Motor neuron (in vitro differentiated cells): ENCODE data around the gene GMPS. TPM values are rescaled to one million over a fixed set of nuclear protein-coding genes. Genes with fewer than 3 reads are reported as not detected.
"Not testable (repeated sequence)": the region's sequence is repeated elsewhere in the genome, so short reads cannot be mapped to it uniquely, and the experiment has no call there.

Source experiments
- ATAC-seq, 8 experiments: fragments of 200-7000 bp; cut with Tn5 transposase; replicated peaks in 6 of 8; 2 replicates each; pipeline ENCODE4 v1.8.0; 2021; ENCODE audit warnings: mild to moderate bottlenecking in 8 of 8, moderate library complexity in 8 of 8
- H3K27ac ChIP-seq, 2 donors: fragments of 250-450 bp; sonication (Bioruptor Pico); 2 replicates each; pipeline ENCODE4 v1.9.0; 2021; ENCODE audit warnings: antibody characterized with exemption in 2 of 2, mild to moderate bottlenecking in 2 of 2, moderate library complexity in 1 of 2
- H3K4me1 ChIP-seq, 2 donors: fragments of 250-450 bp; sonication (Bioruptor Pico); replicated peaks in 1 of 2; 2 replicates each; pipeline ENCODE4 v1.6.1; 2021; ENCODE audit warnings: antibody characterized with exemption in 2 of 2, mild to moderate bottlenecking in 2 of 2, moderate library complexity in 1 of 2
- H3K4me3 ChIP-seq, 5 donors: fragments of 250-450 bp; sonication (Bioruptor Pico); 2 replicates each; pipeline ENCODE4 v1.9.0; 2021; ENCODE audit warnings: antibody characterized with exemption in 5 of 5, mild to moderate bottlenecking in 5 of 5, moderate library complexity in 4 of 5
- WGBS, 10 experiments: fragments of 450-650 bp; shearing (Covaris generic); methylation state at CpG; one replicate each; pipeline ENCODE4 v1.0.0; 2022; 5-methylcytosine and 5-hydroxymethylcytosine counted together
- in situ Hi-C, 9 experiments: fragments of 400-800 bp; cut with MboI; loops; one replicate each; pipeline ENCODE4 v1.15.0; 2021; ENCODE audit warnings: low sequenced_read_pairs in 9 of 9, low pct_unique_long_range_greater_than_20kb in 2 of 9; ENCODE audit not compliant: unreplicated experiment in 9 of 9
- total RNA-seq, 8 experiments: library from RNA; unstranded; fragments of 300-600 nt; gene quantifications; 2 replicates each; pipeline versions ENCODE4 v1.2.3 to v1.2.4, GENCODE V29; 2022

GMPS gene
- total RNA-seq, 8 experiments from 2014 or later, result 33.4 to 105 (median 48.1) TPM

DNA sequence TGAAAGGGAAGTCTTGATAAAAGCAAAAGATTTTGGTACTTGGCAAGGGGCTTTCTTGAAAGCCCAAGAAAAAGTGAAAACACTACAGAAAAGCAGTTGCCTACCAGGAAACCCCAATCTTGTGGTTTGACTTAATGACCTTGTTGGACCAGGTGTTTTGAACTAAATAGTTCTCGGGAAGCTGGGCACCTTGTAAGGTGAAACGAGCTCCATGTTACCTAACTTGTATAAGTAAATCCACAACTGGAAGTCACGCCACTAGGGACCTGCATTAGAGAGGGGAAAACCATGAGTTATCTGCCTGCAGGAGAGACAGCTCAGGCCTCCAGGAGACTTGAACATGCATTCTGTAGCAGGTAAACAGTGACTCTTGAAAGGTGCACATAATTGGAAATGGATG lies 88.2 kb downstream of the GMPS start:
- 59 to 100% (median 92%) methylated on average over 1 to 3 of the region's 3 CpGs; no CpG with 5 or more reads in 1 of the 10 experiments for WGBS, 10 experiments
- in situ Hi-C loops, result no loop called here
- Histone ChIP-seq H3K4me1 (no peaks in the 10 kb centered on the region), H3K27ac (no peak overlapping the region), H3K4me3 (no peak overlapping the region)
- no peak for ATAC-seq

DNA sequence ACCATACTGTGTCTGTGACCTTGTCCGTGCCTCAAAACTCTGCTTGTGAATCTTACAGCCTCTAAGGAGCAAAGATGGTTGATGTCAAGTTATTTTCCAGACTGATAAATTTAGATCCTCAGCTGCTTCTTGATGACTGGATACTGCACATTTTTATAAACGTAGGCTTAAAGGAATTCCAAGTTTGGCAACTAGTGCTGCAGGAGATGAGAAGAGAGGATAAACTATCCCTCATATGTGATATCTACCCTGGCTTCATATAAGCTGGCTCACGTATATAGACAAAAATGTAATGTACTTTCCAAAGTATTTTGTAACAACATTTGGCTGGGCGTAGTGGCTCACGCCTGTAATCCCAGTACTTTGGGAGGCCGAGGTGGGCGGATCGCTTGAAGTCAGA lies 89.6 kb downstream of the GMPS start:
- ATAC-seq, result no peak
- 50 to 100% (median 82%) methylated on average over 1 to 8 of the region's 8 CpGs; no CpG with 5 or more reads in 1 of the 10 experiments for WGBS, 10 experiments
- Histone ChIP-seq H3K27ac (no peak overlapping the region), H3K4me1 (no peaks in the 10 kb centered on the region), H3K4me3 (no peak overlapping the region)
- in situ Hi-C loops, result no loop called here

DNA sequence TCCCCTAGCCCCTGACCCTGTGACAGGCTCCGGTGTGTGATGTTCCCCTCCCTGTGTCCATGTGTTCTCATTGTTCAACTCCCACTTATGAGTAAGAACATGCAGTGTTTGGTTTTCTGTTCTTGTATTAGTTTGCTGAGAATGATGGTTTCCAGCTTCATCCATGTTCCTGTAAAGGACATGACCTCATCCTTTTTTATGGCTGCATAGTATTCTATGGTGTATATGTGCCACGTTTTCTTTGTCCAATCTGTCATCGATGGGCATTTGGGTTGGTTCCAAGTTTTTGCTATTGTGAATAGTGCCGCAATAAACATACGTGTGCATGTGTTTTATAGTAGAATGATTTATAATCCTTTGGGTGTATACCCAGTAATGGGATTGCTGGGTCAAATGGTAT lies 90.6 kb downstream of the GMPS start:
- H3K4me1 ChIP-seq, ATAC-seq, H3K4me3 ChIP-seq, in situ Hi-C loops, H3K27ac ChIP-seq: not testable (repeated sequence)
- WGBS, 10 experiments, result 83 to 100% (median 100%) methylated on average over 1 to 5 of the region's 5 CpGs; no CpG with 5 or more reads in 2 of the 10 experiments

DNA sequence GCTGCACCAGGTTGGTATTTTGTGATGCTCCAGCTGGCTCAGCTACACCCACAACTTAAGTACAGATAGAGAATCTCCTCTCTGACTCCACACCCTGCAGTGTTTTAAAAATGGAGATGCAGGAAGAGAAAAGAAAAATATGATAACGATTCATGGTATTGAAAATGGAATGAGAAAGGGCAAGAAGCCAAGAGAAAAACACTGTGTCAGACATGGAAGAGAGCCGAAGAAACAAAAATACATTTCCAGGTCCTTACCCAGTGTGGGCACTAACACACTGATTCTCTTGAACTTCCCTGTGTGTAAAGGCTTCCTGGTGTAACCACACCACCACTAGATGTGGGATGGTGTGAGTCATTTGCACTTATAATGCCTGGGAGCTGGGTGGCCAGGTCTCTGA lies 93.1 kb downstream of the GMPS start:
- H3K4me1 ChIP-seq, result no peaks in the 10 kb centered on the region
- in situ Hi-C loops, result no loop called here
- ATAC-seq, result peak in 2 of 8 experiments; percentile 63 to 75
- H3K4me3 ChIP-seq, result no peak overlapping the region
- 22 to 94% (median 80%) methylated on average over 1 to 2 of the region's 2 CpGs; no CpG with 5 or more reads in 3 of the 10 experiments for WGBS, 10 experiments
- H3K27ac ChIP-seq, result no peak overlapping the region

DNA sequence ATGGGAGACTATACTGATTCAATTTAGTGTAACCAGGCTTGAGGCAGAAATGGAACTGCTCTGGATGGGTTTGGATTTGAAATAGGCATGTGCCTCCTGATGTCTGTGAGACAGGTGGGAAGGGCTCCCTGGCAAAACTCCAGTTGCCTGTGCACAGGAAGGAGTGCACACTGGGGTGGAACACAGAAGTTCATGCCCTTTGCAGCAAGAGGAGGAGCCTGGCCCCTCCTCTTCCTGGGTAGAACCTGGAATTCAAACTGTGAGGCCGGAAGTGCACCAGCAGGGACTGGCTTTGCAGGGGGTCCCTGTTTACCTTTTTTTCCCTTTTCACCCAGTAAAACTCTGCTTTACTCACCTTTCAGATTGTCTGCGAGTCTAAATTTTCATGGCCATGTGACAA lies 99.9 kb downstream of the GMPS start:
- H3K4me1 ChIP-seq, result no peaks in the 10 kb centered on the region
- in situ Hi-C loops, result no loop called here
- H3K4me3 ChIP-seq, result no peak overlapping the region
- H3K27ac ChIP-seq, result no peak overlapping the region
- ATAC-seq, result peak in 2 of 8 experiments; percentile 29 to 59
- WGBS, 10 experiments, result 71 to 100% (median 100%) methylated on average over 1 to 2 of the region's 2 CpGs; no CpG with 5 or more reads in 6 of the 10 experiments

DNA sequence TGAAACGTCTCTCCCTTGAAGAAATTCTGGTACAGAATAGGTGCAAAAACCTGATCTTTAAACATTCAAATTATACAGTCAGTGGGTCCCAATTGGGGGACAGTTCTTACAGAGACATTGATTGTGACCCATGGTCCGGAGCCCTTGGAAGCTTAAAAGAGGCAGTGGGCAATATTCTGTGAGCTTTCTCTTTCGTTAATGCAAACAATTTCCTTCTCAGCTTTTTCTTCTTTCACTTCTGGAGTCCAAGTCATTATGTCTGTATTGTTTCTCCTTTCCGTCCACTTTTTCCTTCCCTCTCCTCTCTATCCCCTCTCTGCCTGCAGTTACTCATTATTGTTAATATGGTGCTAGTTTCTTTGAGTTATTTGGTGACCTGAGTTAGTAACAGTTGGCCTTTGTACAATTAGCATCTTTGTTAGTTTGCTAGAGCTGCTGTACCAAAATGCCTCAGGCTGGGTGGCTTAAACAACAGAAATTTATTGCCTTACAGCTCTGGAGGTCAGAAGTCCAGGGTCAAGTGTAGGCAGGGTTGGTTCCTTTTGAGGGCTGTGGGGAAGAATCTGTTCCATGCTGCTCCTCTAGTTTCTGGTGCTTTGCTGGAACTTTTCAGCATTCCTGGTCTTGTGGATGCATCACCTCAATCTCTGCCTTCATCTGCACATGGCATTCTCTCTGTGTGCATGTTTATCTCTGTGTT lies 102.6 kb downstream of the GMPS start:
- H3K4me1 ChIP-seq, result no peaks in the 10 kb centered on the region
- ATAC-seq, result no peak
- H3K4me3 ChIP-seq, result no peak overlapping the region
- in situ Hi-C loops, result no loop called here
- WGBS, 10 experiments, result 46 to 92% (median 82%) methylated on average over 2 to 4 of the region's 4 CpGs; no CpG with 5 or more reads in 1 of the 10 experiments
- H3K27ac ChIP-seq, result no peak overlapping the region

DNA sequence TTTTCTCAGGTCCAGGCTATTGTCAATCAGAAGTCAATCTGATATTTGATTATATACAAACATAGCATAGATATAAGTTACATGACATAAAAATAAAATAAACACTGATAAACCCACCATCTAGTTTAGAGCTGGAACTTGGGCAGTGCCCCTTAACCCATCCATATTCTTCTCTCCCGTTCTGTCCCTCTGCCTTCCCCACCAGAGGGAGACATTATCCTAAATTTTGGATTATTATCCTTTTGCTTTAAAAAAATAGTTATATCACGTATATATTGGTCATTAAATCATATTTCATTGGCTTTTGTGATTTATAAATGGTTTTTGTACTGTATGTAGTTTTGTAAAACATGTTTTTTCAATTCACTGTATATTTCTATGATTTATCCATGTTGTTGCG lies 107.9 kb downstream of the GMPS start:
- Histone ChIP-seq H3K27ac (no peak overlapping the region), H3K4me1 (no peaks in the 10 kb centered on the region), H3K4me3 (no peak overlapping the region)
- ATAC-seq, result no peak
- 30 to 100% (median 64%) methylated on average over 1 to 3 of the region's 3 CpGs; no CpG with 5 or more reads in 1 of the 10 experiments for WGBS, 10 experiments
- in situ Hi-C loops, result no loop called here

DNA sequence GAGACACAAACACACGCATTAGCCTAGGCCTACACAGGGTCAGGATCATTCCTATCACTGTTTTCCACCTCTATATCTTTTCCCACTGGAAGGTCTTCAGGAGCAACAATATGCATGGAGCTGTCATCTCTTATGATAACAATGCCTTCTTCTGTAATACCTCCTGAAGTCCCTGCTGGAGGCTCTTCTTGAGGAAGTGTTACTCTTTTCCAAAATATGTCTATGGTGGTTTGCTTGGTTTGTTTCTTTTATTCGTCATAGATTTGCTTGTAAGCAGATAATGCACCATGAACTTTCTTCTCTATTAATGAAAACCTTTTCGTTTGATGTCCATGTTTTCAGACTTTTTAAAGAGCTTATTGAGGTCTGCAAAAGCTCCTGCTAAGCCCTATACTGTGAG lies 109.3 kb downstream of the GMPS start:
- Histone ChIP-seq H3K4me3 (no peak overlapping the region), H3K27ac (no peak overlapping the region), H3K4me1 (no peaks in the 10 kb centered on the region)
- in situ Hi-C loops, result no loop called here
- 45 to 100% (median 80%) methylated on average over 1 to 3 of the region's 3 CpGs for WGBS, 10 experiments
- no peak for ATAC-seq

DNA sequence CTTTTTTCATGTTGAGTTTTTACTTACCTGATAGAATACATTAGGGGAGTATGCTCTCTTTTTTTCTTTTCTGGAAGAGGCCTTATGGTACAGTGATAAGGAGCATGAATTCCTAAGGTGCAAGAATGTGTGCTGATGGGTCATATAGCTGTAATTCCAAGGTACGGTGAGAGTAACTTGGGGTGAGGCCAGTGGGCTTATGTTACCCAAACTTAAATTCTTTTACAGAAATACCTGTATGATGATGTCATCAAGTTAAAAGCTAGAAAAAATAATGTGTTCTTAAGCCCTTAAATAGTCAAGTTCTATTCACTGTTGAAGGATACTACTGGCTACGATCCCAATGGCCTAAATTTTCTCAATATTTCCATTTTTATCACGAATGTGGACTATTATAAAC lies 111.2 kb downstream of the GMPS start:
- no peak overlapping the region for H3K27ac ChIP-seq
- ATAC-seq, result no peak
- H3K4me3 ChIP-seq, result no peak overlapping the region
- WGBS, 10 experiments, result 38 to 94% (median 75%) methylated on average over 2 to 3 of the region's 3 CpGs
- in situ Hi-C loops, result no loop called here
- no peaks in the 10 kb centered on the region for H3K4me1 ChIP-seq

DNA sequence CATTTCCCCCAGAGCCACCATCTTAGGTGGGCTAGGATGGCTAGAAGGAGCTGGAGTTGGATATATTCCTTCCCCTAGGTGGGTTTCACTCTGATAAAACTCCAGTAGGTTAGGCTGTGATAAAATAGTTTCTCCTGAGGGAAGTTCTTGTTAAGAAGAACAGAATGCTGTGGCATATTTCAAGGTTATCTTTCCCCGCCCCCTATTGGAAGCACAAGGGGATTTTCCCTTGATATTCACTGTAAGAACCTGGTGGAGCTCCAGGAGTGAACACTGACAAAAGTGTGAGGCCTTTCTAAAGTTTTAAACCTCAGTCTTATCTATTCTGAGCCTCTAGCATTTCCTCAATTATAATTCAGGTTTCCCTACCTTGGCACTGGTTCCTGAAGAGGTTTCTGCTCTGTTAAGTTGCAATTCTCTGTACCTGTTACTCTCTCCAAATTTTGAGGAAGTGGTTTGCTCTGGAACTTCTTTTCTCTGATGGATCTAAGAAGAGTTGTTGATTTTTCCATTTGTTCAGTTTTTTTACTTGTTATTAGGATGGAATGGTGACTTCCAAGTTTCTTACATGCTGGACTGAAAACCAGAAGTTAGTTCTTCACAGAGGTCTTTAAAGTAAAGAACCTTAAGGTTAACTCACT lies 113.5 kb downstream of the GMPS start:
- no peak for ATAC-seq
- 100% methylated on average over 1 of the region's 1 CpG; no CpG with 5 or more reads in 6 of the 10 experiments for WGBS, 10 experiments
- no peak overlapping the region for H3K4me3 ChIP-seq
- no peaks in the 10 kb centered on the region for H3K4me1 ChIP-seq
- H3K27ac ChIP-seq, result no peak overlapping the region
- in situ Hi-C loops, result no loop called here

DNA sequence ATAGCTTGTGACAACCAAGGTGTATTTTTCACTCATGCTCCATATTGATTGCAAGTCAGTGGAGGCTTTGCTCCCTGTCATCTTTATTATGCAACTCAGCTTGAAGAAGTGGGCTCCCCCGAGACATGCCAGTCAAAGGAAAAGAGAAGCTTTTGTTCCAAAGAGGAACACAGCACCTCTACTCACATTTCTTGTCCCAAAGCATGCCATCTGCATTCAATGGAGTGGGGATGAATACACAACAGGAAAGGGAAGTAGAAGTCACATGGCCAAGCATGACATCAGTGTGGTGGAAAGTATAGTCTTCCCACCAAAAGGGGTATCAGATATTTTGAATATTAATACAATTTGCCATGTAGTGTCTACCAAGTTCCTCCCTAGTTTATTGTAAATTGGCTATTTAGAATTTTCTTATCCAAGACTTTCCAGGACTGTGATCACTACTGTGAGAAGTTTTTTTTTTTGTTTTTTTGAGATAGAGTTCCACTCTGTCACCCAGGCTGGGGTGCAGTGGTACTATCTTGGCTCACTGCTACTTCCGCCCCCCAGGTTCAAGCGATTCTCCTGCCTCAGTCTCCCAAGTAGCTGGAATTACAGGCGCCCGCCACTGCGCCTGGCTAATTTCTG lies 114.5 kb downstream of the GMPS start:
- in situ Hi-C loops, result no loop called here
- no peak overlapping the region for H3K27ac ChIP-seq
- H3K4me1 ChIP-seq, result no peaks in the 10 kb centered on the region
- 67 to 100% (median 98%) methylated on average over 1 to 5 of the region's 6 CpGs; no CpG with 5 or more reads in 4 of the 10 experiments for WGBS, 10 experiments
- ATAC-seq, result no peak
- no peak overlapping the region for H3K4me3 ChIP-seq

DNA sequence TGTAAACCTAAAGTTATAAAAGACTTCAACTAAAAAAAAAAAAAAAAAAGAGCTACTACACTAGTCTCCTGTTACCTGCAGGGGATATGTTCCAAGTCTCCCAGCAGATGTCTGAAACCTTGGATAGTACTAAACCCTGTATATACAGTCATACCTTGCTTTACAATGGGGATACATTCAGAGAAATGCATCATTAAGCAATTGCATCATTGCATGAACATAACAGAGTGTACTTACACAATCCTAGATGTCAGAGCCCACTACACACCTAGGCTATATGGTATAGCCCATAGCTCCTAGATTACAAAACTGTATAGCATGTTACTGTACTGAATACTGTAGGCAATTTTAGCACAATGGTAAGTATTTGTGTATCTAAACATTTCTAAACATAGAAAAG lies 119.1 kb downstream of the GMPS start:
- Histone ChIP-seq H3K4me3 (no peak overlapping the region), H3K4me1 (no peaks in the 10 kb centered on the region), H3K27ac (no peak overlapping the region)
- ATAC-seq, result no peak
- in situ Hi-C loops, result no loop called here

DNA sequence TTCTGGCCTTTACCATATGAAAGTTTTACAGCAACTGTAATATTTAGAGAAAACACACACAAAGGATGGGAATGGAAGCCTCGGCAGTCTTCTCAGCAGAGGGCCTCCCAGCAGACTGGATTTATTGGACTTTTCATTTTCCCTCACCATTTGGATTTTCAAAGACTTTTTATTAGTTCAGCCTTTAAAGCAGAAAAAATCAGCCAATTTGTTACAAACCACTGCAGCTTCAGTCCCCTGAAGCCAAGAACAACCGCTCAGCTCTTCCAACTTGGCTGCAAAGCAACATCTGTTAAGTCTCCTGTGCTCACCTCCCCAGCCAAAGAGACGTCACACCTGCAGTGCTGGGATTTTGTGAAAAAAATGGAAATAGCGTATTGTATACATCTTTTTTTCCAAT lies 120.8 kb downstream of the GMPS start:
- in situ Hi-C loops, result no loop called here
- ATAC-seq, result no peak
- Histone ChIP-seq H3K27ac (no peak overlapping the region), H3K4me1 (no peaks in the 10 kb centered on the region), H3K4me3 (no peak overlapping the region)
- 17 to 100% (median 61%) methylated on average over 1 to 4 of the region's 4 CpGs for WGBS, 10 experiments
